Measurements from ENCODE around the gene PGC.

PGC gene

DNA sequence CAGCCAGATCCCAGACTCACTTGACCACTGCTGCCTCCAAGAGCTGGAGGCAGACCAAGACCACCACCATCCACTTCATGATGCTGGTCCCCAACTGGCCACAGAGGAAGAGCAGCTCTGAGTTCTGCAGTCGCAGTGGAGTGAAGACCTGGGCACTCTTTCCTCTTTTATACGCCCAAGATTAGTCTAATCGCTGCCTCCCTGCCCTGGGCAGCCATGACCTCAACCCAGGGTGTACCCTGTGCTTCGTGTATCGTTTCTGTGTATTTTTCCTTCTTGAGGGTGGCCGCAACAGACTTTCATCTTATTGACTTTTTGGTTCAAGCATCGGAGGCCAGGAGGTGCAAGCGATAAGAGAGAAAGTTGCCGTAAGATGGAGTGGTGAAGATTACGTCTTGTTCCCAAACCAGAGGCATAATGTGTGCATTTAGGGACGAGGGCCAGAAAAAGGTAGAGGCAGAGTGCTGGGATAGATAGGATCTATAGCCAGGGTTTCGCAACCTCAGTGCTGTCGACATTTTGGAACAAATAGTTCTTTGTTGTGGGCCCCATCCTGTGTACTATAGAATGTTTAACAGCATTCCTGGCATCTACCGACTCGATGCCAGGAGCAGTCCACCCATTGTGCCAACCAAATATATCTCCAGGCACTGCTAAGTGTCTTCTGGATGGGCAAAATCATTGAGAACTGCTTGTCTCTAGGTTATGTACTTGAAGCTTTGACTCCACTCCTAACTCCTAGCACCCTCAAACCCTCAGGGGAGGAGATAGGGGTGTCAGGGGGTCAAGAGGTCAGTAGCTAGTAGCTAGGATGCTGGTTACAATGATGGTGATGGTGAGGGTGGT, at the start of gene PGC:
Gene PGC (minus strand): TSS at position 142 of the 846 bp plus-strand sequence. CDS start 63 bp downstream, at position 79.
- no peak for DNase-seq

DNA sequence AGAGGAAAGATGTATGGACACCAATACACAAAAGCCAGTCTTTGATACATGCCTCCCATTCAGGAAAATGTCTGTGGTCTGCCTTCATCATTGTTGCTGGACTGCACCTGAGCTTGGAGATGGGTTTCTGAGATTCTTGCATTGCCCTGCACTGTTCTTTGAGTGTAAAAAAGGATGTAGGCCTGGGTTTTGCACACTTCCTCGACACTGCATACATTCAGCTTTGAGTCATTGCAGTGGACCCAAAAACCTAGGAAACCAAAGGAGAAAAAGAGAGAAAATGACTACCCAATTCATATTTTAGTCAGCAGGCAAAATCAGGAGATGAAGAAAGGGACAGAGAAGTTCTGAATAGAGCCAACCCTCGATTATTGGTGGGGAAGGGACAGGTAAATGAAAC, 49.3 kb upstream of the PGC start:
- no peak for DNase-seq

DNA sequence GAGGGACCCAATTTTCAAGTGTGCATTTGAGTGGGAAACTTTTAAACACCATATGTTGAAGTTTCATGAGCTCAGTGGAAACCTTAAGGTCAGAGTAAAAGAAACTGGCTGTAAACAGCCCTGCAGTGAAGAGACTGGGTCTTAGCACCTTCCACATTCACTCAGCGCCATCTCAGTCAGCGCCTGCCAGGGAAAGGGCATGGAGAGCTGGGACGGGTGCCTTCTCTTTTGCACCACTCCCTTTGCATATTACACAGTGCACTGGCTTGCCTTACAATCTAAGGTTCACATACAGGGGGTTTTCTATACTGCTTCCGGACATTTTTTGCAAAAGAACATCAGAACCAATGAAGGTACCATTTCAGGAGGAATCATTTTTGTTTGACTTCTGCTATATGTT, 44.8 kb upstream of the PGC start:
- no peak for DNase-seq

DNA sequence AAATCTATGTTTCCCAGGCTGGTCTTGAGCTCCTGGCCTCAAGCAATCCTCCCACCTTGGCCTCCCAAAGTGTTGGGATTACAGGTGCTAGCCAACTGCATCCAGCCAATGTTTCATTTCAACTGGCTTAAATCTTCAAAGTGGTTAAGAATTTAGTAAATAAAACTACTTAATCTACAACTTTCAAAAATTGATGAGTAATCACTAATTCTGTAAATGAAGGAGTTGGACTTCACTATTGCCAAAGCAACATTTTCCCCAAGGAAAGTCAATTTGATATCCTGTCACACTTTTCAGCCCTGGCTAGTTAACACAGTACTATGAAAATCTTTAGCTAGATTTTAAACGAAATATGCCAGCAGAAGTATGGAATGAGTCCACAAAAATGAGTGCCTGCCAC, 44.1 kb upstream of the PGC start:
- DNase-seq = no peak

DNA sequence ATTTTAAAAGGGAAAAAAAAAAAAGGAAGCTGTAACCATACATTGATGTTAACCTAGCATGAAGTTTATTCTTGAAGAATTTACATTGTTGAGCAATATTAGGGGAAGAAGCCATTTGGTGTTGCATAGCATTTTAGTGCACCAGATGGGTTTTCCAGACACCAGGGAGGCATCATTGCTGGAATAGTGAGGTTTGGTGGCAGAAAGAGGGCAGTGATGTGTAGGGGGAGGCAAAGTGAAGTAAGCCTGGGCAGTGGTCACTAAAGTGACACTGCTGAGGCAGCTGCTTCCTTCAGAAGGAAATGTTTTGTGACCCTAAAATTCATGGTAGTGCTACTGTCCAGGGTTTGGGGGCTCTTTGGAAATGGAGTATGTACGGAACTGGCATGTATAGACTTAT, 42.8 kb upstream of the PGC start:
- no peak for DNase-seq

DNA sequence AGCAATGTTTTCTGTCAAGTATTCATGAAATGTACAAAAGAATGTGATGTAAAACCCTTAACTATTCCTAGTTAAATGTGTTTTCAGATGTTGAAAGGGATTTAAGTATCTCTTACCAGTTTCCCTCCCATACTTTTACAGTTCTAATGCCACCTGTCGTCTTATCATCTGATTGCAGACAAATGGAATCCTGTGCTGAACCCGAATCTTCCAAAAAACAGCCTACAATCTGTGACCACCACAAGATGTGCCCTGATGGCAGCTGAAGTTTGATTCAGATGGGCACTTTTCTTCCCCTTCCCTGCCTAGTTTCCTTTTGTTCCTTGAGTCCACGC, 42.2 kb upstream of the PGC start:
- DNase-seq = no peak

DNA sequence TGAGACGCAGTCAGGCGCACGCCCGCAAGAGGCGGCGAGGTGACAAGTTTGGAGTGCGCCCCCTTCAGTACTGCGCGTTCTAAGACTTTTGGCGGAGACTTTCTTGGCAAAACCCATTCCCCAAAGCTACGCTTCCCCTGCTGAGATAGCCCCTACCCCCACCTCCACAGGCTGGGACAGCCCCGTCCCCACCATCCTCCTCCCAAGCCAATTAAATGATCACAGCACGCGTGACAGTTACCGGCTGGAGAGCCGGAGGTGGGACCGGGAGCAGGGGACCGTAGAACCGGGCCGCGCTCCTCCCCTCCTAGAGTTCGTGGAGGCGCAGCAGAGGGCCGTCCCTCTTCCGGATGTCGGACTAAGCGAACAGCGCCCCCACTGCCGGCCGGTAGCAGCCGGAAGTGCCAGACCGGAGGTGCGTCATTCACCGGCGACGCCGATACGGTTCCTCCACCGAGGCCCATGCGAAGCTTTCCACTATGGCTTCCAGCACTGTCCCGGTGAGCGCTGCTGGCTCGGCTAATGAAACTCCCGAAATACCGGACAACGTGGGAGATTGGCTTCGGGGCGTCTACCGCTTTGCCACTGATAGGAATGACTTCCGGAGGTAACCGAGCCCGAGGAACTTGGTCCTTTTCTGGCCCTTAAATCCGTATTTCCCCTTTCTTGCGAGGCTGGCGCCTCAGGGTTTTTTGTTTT, 40.2 kb upstream of the PGC start, which contains the start of gene TOMM6:
Gene TOMM6 (plus strand): TSS at position 476 of the 699 bp plus-strand sequence. CDS start 4 bp downstream, at position 480.
- peak; percentile 96 for DNase-seq

DNA sequence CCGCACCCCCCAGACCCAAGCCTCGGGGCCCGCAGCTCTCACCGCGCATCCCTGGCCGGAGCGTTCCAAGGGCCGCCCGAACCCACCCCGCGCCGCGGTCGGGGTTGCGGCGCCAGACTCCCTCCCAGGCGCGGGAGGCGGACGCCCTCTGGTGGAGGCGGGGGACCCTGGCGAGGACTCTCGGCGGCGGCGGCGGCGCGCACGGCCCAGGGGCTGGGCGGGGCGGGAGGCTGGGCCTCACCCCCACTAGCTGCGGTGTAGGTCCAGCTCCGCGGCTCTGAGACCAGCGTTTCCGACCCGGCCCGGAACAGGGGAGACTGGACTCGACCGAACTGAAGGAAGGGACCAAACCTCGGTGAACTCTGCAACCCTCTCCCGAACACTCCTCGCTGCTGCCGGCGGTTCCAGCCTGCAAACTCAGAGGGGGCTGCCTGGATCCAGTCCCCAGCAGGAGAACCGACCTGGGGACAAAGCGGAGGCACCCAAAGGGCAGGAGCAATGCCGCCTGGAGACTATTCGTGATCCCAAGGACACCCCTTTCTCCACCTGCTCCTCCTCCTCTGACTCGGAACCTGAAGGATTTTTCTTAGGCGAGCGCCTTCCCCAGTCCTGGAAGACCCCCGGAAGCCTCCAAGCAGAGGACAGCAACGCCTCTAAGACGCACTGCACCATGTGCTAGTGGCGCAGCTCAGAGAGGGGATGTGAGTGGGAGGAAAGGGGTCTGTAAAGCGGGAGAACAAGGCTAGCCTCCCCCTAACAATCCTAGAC, 39.4 kb upstream of the PGC start:
- peak; percentile 89 for DNase-seq

DNA sequence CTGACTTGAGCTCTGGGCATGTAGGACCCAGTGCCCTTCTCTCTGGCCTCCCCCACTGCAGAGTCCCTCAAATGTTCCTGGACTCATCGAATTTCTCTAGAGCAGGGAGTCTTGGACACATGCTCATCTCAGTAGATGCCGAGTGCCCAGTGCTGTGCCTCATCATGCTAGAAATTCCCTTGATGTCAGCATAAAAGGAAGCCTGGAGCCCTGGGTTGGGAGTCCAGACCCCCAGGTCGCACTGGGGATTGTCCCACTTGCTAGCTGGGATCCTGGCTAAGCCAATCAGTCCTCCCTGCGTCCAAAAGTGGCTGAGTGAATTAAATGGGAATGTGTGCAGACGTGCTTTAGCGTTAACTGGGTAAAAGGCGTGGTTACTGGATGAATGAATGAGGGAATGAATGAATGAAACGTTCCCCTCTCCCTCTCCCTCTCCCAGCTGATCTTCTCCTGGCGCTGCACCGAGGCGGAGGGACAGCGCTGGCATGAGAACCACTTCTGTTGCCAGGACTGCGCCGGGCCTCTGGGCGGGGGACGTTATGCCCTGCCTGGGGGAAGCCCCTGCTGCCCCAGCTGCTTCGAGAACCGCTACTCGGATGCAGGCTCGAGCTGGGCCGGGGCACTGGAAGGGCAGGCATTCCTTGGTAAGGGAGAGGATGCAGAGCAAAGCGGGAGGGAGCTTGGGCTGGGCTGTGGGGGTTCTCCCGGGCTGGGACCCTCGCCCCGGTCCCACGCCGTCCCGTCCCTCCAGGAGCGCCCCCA, 38.7 kb upstream of the PGC start:
- DNase-seq = no peak

DNA sequence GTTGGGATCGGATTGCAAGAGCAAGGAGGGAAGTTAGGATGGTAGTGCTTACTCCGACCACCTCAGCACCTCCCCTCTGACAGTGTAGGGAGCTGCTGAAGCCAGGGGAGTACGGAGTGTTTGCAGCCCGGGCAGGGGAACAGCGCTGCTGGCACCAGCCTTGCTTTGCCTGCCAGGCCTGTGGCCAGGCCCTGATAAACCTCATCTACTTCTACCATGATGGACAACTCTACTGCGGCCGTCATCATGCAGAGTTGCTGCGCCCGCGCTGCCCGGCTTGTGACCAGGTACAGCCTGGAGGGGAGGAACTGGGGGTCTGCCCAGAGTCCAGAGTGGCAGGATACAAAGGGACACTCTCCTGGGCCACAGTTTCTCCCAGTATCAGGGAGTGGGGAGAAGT, 38.1 kb upstream of the PGC start:
- DNase-seq = no peak

DNA sequence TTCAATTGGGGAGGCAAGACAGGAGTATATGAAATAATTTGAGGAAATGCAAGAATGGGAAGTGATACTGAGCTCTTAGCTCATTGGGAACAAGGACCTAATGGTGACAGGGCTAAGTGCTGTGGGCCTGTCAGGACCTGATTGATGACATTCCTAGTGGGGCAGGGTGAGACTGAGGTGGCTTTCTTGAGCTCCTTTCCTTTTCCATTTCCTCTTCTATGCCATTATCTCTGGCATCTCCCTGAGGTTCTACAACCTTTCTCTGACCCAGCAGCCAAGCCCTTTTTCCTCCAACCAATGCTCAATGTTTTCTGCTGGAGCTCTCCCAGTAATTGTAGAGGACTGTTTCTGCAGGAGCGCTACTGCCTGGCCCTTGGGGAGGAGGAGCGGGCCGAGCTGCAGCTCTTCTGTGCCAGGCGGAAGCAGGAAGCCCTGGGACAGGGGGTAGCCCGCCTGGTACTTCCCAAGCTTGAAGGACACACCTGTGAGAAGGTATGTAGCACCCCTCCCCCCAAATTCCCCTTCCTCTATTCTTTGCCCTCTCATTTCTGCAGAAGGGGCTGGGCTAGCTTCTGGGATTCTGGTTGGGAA, 37.5 kb upstream of the PGC start:
- no peak for DNase-seq

DNA sequence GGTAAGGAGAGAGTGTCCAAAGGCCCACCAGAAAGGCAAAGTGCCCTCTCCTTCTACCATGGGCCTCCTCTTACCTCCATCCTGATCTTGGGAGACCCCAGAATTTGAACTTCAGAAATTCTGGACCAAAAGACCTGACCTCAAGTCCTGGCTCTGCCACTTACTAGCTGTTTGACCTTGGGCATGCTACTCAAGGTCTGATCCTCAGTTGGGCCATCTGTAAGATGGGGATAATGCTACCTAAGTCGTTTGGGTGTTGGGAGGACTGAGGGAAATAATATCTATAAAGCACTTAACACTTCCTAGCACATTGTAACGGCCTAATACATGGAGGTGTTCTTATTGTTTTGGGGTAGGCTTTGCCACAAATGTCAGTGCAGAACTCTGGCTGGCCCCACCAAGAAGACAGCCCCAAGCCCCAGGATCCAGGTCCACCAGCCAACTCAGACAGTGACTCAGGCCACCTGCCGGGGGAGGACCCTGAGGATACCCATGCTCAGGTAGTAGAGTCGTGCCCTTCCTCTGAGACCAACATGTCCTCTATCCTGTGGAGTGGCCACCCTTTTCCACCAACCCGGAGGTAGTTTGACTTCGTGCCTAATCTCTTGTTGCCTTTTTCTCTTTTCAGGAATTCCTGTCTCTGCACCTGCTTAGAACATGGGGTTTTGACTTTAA, 36.0 kb upstream of the PGC start:
- DNase-seq = no peak

DNA sequence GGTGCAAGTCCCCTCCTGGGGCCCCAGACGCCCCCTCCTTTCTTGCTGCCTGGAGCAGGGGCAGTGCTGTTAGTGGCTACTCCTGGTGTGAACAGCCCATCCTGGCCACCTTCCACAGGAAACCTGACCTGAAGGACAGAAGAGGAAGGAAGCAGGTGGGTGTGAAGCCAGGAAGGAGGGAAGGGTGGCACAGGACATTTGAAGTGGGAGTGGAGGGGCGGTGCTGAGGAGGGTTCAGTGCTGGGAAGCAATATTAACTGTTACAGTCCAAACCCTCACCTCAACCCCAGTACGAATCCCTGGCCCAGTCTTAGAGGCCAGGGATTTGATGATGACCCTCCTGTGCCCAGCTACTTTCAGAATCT, 34.2 kb upstream of the PGC start:
- DNase-seq = no peak

DNA sequence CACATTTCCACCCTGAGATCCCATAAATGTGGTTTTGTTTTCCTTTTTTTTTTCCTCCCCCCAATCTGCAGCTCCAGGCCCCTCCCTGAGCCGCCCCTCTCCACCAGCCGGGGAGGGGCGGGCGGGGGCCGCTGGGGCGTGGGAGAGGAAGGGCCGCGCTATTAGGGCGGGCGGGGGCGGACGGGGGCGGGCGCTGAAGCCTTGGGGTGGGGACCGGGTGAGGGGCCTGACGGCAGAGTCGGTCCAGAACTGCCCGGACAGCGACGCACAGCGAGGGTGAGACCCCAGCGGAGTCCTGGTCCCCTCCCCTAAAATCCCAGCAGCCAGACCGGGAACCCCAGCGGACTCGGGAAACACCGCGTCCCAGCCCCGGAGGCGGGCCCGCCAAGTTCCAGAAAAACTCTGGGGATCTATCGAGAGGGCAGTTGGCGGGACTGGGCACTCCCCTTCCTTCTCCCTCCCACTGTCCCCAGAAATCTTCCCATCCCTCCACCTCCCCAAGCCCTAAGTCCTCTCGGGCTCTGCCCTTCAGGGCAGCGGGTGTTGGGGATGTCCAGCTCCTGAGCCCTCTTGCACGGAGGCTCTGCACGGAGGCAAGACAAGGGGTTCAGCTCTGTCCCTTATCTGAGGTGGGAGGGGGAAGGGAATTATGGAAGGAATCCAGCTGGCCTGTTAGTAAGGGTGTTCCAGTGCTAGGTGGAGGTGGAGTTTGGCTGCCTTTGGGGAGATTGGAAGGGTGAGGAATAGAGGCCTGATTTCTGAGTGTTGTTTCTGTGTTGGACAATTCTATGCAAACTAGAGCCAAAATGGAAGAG, 33.6 kb upstream of the PGC start, which contains the start of gene PRICKLE4:
Gene PRICKLE4 (plus strand): TSS at position 232 of the 815 bp plus-strand sequence. CDS start 2,692 bp downstream, outside the sequence.
- no peak for DNase-seq

DNA sequence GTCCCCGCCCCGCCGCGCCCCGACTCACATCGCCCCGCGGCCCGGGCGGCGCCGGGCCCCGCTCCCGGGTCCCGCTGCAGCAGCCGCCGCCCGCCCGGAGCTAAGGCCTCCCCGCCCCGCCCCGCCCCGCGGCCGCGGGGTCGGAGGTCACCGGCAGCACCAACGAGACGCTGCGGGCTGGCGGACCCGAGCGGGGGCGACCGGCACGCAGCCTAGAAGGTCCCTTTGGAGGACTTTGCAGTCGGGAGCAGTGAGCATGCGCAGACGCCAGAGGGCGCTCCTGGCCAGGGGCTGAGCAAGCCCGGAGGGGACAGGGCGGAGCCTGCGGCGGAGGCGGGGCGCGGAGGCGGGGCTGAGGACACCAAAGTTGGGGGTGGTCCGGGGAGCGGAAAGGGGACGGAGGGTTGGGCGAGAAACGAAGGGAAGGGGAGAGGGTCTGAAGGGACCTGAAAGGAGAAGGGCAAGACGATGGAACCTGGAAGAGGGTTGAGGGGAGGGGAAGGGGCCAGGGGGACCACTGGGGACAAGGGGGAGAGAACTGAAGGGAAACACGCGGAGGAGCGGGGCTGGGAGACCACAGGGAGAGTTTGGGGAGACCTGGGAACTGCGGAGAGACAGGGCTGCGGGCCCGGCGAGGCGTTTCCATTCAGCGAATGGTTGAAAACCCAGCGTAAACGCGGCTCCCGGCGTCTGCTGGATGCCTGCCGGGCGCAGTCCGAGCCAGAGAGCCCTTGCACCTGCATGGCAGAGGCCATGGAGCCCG, 32.8 kb upstream of the PGC start, which contains the start of gene FRS3:
Gene FRS3 (minus strand): TSS at position 113 of the 763 bp plus-strand sequence. CDS start 2,913 bp downstream, outside the sequence.
- DNase-seq = peak; percentile 99

DNA sequence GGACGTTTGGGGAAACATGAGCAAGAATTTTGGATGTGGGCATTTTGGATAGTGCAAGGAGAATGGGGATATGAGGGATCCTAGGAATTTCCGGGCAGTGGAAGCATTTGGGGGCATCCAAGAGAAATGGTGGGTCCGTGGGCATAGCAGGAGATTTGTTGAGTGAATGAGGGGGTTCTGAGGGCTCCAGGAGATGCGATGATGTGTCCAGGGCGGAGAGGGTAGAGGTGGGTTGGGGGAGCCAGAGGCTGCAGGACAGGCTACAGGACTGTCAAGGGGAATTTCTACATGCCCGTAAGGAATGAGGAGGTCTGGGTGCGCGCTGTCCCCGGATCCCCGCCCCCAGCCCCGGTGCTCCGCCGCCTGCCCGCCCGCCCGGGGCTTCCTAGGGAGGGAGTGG, 32.1 kb upstream of the PGC start:
- DNase-seq = no peak

DNA sequence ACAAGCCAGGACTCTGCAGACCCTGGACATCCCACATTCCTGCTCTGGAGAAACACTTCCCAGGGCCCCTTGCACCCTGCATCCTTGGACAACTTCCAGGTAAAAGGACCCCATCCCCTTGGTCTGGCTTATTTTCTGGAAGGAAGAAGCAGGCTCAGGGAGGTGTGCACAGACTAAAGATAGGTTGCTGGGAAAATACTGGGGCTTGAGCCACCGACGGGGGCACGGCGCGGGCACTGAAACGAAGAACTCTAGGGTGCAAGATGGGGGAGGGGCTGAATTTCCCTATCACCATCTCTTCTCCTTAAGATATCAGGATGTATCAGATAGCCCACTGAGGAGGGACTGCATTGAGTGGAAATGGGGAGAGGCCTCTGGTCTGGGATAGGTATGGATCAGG, 31.7 kb upstream of the PGC start:
- DNase-seq = no peak

DNA sequence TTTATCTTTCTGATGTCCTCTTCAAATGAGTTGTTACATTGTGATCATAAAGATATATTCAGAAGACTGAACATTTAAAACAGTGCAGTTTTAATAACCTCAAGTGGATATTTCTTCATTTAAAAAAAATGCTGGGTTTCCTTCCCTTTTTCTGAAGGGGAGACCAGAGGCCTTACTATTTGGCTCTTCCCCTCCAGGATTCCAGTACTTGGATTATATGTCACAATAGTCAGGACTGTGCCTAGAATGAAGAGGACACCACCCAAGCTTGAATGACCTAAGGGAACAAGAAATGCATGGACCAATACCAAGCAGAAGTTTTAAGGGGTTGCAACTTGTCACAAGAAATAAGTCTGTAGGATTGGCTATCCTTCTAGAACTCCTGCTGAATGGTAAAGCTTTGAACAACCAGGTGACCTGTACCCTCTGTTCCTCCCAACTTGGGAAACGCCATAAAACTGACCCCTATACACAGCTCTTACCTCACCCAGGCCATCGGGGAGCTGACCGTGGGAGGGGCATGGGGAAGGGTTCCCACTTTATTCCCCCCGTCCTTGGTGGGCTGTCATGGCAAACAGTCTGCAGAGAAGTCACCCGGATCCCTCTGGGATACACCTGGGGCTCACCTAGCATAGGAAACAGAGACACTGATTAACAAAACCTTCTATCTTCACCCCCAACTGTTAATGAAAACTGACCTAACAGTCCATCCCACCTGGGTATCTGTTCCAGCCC, 30.5 kb upstream of the PGC start:
- no peak for DNase-seq

DNA sequence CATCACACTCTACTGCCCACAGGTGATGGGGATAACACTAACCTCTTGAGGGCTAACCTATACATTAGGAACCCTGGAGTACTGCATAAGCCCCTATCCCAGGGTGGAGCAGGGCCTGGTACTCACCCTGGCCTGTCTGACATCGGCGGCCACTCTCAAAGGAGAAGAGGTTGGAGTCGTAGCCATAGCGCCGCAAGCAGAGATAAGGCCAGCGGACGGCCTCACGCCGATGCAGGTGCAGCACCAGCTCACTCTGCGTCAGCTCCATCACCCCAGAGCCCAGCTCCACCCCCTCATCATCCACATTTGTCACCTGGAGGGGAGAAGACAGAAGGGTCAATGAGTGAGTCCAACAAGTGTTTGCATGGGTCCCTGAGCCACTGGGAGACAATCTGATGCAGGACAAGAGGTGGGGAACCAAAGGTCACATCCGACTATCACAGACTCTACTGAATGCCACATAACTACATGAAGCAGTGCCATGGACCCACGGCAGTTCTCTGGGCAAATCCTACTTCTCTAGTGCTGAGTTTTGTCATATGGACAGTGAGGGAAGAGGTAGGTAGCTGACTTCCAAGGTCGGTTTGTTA, 28.2 kb upstream of the PGC start:
- no peak for DNase-seq

All from CD4-positive, alpha-beta T cell treated with Interleukin-12 subunit alpha and Interleukin-12 subunit beta, for 1 hour (primary cell).